HK-2 (cell line): ENCODE data around the gene DYRK3.

Source experiments
- DNase-seq: peaks from one replicate; pipeline ENCODE4 v3.0.0-alpha.2; 2018; ENCODE audit not compliant: unreplicated experiment

The DYRK3 gene

GRCh38 chr1:206684003-206684402 is 48.7 kb downstream of the DYRK3 start:
- DNase-seq, result no peak

- peak; percentile 83 for DNase-seq
Observed at GRCh38 chr1:206684478-206685333, 49.4 kb downstream of the DYRK3 start, which contains the start of gene MAPKAPK2. TSS of gene MAPKAPK2 (plus strand) at chr1:206684905. CDS start at chr1:206685230, 325 bp downstream.

GRCh38 chr1:206685334-206685768 is 50.0 kb downstream of the DYRK3 start:
- no peak for DNase-seq

GRCh38 chr1:206685769-206686477 is 50.6 kb downstream of the DYRK3 start:
- peak; percentile 74 for DNase-seq

- DNase-seq, result no peak
Observed at GRCh38 chr1:206686478-206687249, 51.3 kb downstream of the DYRK3 start.

GRCh38 chr1:206687251-206687914 is 52.0 kb downstream of the DYRK3 start:
- DNase-seq, result no peak

- no peak for DNase-seq
Observed at GRCh38 chr1:206687915-206688442, 52.6 kb downstream of the DYRK3 start.

GRCh38 chr1:206690516-206690915 is 55.2 kb downstream of the DYRK3 start:
- DNase-seq, result no peak

- DNase-seq, result peak; percentile 45
Observed at GRCh38 chr1:206691604-206692003, 56.3 kb downstream of the DYRK3 start.

- no peak for DNase-seq
Observed at GRCh38 chr1:206693029-206693428, 57.7 kb downstream of the DYRK3 start.

GRCh38 chr1:206693592-206693991 is 58.3 kb downstream of the DYRK3 start:
- DNase-seq, result no peak

GRCh38 chr1:206694171-206695124 is 59.1 kb downstream of the DYRK3 start:
- peak; percentile 51 for DNase-seq

- DNase-seq, result no peak
Observed at GRCh38 chr1:206695733-206696132, 60.4 kb downstream of the DYRK3 start.

- DNase-seq, result no peak
Observed at GRCh38 chr1:206696812-206697585, 61.7 kb downstream of the DYRK3 start.

GRCh38 chr1:206698011-206698410 is 62.7 kb downstream of the DYRK3 start:
- no peak for DNase-seq
